Osteocyte (in vitro differentiated cells): ENCODE measurements around the gene WNT9A. TPM values are rescaled to one million over a fixed set of nuclear protein-coding genes. Genes with fewer than 3 reads are reported as not detected.
"Not testable (repeated sequence)": the region's sequence is repeated elsewhere in the genome, so short reads cannot be mapped to it uniquely, and the experiment has no call there.

Source experiments
- DNase-seq: peaks from one replicate; pipeline ENCODE4 v3.0.0; 2021; ENCODE audit warnings: mixed read lengths; ENCODE audit not compliant: unreplicated experiment; ENCODE audit errors: extremely low spot score
- H3K27ac Mint-ChIP-seq: one replicate; pipeline ENCODE4 v1.8.0; 2021; ENCODE audit warnings: mild to moderate bottlenecking, mixed read lengths; ENCODE audit not compliant: unreplicated experiment
- H3K27me3 Mint-ChIP-seq: one replicate; pipeline ENCODE4 v1.8.0; 2021; ENCODE audit warnings: mixed read lengths; ENCODE audit not compliant: unreplicated experiment
- H3K36me3 Mint-ChIP-seq: one replicate; pipeline ENCODE4 v1.8.0; 2021; ENCODE audit warnings: mixed read lengths; ENCODE audit not compliant: unreplicated experiment
- H3K4me1 Mint-ChIP-seq: one replicate; pipeline ENCODE4 v1.8.0; 2021; ENCODE audit warnings: mixed read lengths; ENCODE audit not compliant: unreplicated experiment
- H3K4me3 Mint-ChIP-seq: one replicate; pipeline ENCODE4 v1.8.0; 2021; ENCODE audit warnings: mild to moderate bottlenecking, moderate library complexity, mixed read lengths; ENCODE audit not compliant: unreplicated experiment
- H3K9me3 Mint-ChIP-seq: one replicate; pipeline ENCODE4 v1.8.0; 2021; ENCODE audit warnings: mixed read lengths; ENCODE audit not compliant: unreplicated experiment
- long read RNA-seq: library from polyadenylated mRNA; unstranded; transcript quantifications from one replicate; pipeline ENCODE4 v2.0.0, GENCODE V29; 2021
- total RNA-seq: library from RNA; stranded (reverse); gene quantifications from 2 replicates; pipeline ENCODE4 v1.2.1, GENCODE V29; 2021
- TF ChIP-seq, protein P1 (sequence below): fragments of 200-600 bp; sonication (generic); IDR thresholded peaks from 2 replicates; pipeline ENCODE4 v1.5.0; 2021; ENCODE audit warnings: antibody characterized with exemption, mild to moderate bottlenecking, moderate library complexity

WNT9A gene, protein sequence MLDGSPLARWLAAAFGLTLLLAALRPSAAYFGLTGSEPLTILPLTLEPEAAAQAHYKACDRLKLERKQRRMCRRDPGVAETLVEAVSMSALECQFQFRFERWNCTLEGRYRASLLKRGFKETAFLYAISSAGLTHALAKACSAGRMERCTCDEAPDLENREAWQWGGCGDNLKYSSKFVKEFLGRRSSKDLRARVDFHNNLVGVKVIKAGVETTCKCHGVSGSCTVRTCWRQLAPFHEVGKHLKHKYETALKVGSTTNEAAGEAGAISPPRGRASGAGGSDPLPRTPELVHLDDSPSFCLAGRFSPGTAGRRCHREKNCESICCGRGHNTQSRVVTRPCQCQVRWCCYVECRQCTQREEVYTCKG
- 4.8 and 4.9 TPM in 2 replicates for total RNA-seq
- long read RNA-seq, partial matches to known transcripts: 0 of 1 reads
- long read RNA-seq, other reads (novel, unspliced or antisense): 1 of 1 reads

DNA sequence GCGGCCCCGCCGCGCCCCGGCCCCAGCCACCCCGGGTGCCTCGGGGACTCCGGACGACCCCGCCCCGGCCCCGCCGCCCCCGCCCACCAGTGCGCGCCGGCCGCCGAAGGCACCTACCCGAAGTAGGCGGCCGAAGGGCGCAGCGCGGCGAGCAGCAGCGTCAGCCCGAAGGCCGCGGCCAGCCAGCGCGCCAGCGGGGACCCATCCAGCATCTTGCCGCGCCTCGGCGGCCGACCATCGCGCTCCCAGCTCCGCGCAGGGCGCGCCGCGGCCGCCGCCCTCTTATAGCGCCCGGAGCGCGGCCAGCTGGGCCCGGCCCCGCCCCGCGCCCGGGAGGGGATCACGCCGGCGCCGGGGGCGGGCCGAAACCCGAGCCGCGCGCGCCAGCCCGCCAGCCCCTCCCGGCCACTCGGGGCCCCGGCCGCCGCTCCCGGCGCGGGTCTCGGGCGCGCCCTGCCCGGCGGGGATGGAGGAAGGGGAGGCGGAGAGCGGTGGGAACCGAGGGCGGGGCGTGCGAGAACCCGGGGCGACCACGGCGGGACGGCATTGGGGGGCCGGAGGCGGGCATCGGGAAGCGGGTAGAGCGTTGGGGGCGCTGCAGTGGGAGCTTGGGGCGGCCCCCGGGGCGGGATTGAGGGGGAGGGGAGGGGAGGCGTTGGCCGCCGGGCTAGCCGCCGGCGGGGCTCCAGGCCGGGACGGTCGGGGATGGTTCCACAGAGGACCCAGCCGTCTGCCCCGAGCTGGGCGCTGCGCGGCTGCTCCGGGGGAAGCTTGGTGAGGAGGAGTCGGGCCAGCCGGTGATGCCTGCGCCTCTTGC lies at the start of gene WNT9A:
TSS of gene WNT9A (minus strand) at position 257 of the 817 bp plus-strand sequence. CDS start at position 212, 45 bp downstream.
- peaks cover 30% of the 10 kb centered on the region for H3K4me1 Mint-ChIP-seq
- peak within 1 kb of the TSS; percentile 81 for H3K4me3 Mint-ChIP-seq
- TF ChIP-seq, protein P1, sequence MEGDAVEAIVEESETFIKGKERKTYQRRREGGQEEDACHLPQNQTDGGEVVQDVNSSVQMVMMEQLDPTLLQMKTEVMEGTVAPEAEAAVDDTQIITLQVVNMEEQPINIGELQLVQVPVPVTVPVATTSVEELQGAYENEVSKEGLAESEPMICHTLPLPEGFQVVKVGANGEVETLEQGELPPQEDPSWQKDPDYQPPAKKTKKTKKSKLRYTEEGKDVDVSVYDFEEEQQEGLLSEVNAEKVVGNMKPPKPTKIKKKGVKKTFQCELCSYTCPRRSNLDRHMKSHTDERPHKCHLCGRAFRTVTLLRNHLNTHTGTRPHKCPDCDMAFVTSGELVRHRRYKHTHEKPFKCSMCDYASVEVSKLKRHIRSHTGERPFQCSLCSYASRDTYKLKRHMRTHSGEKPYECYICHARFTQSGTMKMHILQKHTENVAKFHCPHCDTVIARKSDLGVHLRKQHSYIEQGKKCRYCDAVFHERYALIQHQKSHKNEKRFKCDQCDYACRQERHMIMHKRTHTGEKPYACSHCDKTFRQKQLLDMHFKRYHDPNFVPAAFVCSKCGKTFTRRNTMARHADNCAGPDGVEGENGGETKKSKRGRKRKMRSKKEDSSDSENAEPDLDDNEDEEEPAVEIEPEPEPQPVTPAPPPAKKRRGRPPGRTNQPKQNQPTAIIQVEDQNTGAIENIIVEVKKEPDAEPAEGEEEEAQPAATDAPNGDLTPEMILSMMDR: no peak
- H3K36me3 Mint-ChIP-seq: no peaks in the 10 kb centered on the region
- no peaks in the 10 kb centered on the region for H3K27me3 Mint-ChIP-seq
- DNase-seq: peak; percentile 84
- H3K9me3 Mint-ChIP-seq: no peaks in the 10 kb centered on the region
- peak within 1 kb of the TSS; percentile 64 for H3K27ac Mint-ChIP-seq

DNA sequence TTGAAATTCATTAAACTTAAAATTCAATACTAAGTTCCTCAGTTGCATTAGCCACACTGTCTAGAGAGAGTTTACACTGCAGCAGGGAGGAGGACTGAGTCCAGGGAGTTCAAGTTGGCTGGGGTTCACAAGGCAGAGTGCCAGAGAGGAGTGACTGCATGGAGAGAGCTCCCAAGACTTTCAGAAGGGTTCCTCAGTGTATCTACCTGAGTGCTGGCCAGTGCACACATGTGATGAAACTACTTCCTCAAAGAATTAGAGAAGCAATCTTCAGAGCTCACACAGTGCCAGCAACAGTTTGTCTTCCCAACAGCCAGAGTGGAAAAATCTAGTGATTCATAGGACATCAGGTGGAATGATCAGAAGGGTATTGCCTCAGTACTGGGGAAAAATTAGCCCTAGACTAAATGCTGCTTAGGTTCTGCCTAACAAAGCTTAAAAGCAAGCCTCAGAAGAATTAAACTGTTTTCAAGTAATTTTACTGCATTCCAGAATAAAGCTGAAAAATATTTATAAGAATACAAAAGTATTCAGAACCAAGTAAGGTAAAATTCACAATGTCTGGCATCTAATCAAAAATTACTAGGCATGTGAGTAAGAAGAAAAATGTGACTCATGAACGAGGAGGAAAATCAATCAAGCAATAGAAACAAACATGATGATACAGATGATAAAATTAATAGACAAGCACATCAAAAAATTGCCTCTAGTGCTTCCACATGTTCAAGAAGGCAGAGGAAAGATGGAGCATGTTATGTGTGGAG lies 48.6 kb upstream of the WNT9A start:
- Mint-ChIP-seq H3K4me1 (no peaks in the 10 kb centered on the region), H3K4me3 (no peak overlapping the region), H3K36me3 (no peaks in the 10 kb centered on the region), H3K27ac (no peak overlapping the region), H3K27me3 (peaks cover 27% of the 10 kb centered on the region), H3K9me3 (peaks cover 28% of the 10 kb centered on the region)
- TF ChIP-seq, protein P1: no peak
- peak; percentile 32 for DNase-seq

DNA sequence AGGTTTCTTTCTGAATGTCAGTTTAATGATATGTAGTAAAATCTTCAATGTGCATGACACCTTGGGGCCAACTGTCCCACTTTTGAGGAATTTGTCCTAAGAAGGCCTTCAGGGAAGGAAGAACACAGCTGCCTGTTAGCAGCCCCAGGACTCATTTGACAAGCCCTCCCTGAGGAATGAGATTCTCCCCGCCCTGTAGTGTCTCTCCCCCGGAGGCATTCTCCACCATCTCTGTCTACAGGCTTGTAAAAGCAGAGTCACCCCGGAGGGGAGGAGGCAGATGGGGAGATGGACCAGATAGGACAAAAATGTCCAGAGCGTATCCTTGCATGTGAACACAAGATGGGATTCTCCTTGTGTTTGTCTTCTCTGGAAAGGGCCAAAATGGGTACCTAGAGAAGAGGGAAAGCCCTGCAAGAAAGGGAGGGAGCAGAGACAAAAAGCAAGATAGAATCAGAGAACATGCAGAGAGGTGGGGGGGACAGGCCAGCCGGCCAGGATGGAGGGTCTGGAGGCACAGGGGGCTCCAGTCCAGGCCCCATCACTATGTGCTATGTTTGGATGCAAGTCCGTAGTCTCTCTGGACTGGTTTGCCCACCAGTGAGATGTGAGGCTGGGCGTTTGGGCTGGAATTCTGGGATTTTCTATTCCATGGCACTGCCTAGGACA lies 47.0 kb upstream of the WNT9A start:
- H3K27me3 Mint-ChIP-seq: peaks cover 22% of the 10 kb centered on the region
- no peaks in the 10 kb centered on the region for H3K4me1 Mint-ChIP-seq
- no peaks in the 10 kb centered on the region for H3K36me3 Mint-ChIP-seq
- no peak overlapping the region for H3K27ac Mint-ChIP-seq
- TF ChIP-seq, protein P1: no peak
- H3K9me3 Mint-ChIP-seq: peaks cover 37% of the 10 kb centered on the region
- DNase-seq: peak; percentile 75
- H3K4me3 Mint-ChIP-seq: no peak overlapping the region

DNA sequence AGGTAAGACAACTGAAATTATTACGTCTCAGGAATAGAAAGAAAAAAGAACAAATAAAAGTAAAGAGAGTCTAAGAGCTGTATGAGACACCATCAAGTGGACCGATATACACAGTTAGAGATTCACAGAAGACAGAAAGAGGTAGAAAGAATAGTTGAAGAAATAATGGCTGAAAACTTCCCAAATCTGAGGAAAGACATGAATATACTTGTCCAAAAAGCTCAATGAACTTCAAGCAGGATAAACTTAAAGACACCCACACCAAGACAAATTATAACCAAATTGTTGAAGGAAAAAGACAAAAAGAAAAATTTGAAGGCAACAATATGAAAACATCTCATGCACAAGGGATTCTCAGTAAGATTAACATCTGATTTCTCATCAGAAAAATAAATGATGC lies 39.4 kb upstream of the WNT9A start:
- DNase-seq: no peak
- H3K27me3 Mint-ChIP-seq: peaks cover 40% of the 10 kb centered on the region
- H3K4me3 Mint-ChIP-seq: no peak overlapping the region
- H3K4me1 Mint-ChIP-seq: no peaks in the 10 kb centered on the region
- TF ChIP-seq, protein P1: no peak
- peaks cover 15% of the 10 kb centered on the region for H3K9me3 Mint-ChIP-seq
- H3K27ac Mint-ChIP-seq: no peak overlapping the region
- no peaks in the 10 kb centered on the region for H3K36me3 Mint-ChIP-seq

DNA sequence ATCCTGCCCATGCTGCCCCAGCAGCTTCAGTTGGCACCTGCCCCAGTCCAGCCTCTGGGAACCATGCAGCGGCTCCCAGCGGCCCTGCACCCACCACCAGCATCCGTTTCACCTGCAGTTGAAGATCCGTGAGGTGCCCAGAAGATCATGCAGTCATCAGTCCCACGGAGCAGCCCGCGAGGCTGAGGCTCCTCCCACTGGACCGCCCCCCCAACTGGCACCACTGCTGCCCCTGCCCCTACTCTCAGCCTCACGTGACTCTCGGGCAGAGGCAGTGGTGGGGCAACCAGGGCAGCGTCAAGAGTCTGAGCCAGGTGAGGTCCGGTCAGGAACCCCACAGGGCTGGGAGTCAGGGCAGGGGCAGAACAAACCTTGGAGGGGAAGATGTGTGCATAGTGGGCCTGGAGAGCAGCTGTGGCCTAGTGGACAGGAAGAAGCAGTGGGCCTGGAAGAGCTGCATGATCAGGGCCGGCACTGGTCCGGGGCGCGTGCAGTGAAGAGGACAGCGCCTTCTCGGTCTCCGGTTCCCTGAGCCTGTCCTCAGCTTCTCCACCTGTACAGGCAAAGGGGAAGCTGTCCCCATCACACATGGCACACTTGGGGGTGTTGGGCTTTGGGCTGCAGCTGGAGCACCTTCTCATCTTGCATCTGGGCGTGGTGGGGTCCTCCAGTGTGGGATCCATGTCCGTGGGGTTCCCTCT lies 28.0 kb upstream of the WNT9A start:
- H3K4me3 Mint-ChIP-seq, H3K36me3 Mint-ChIP-seq, H3K4me1 Mint-ChIP-seq, H3K27me3 Mint-ChIP-seq, H3K9me3 Mint-ChIP-seq, H3K27ac Mint-ChIP-seq: not testable (repeated sequence)
- peak; percentile 71 for DNase-seq

DNA sequence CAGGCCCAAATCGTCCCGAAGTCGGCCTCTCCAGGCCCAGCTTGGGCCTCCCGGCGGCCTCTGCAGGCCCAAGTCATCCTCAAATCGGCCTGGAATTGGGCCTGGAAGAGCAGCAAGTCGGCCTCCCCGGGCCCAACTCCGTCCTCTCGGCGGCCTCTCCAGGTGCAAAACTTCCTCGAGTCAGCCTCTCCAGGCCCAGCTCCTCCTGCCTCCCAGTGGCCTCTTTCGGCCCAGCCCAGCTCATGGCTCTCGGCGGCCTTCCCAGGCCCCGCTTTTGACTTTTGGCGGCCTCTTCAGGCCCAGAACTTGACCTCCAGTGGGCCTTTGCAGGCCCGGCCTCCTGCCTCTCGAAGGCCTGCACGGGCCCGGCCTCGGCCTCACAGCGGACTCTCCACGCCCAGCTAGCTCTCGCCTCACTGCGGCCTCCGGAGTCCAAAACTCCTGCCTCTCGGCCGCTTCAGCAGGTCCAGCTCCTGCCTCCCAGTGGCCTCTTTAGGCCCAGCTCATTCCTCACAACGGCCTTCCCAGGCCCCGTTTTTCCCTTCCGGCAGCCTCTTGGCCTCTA lies 26.1 kb upstream of the WNT9A start:
- not testable (repeated sequence) for H3K4me1 Mint-ChIP-seq, H3K4me3 Mint-ChIP-seq, H3K27me3 Mint-ChIP-seq

More for the DNA sequence above, 26.1 kb upstream of the WNT9A start:
- H3K9me3 Mint-ChIP-seq, H3K36me3 Mint-ChIP-seq, H3K27ac Mint-ChIP-seq, DNase-seq: not testable (repeated sequence)
